ENCODE data around the gene PNMA6F.
"Not testable (repeated sequence)": the region's sequence is repeated elsewhere in the genome, so short reads cannot be mapped to it uniquely, and the experiment has no call there.

DNA sequence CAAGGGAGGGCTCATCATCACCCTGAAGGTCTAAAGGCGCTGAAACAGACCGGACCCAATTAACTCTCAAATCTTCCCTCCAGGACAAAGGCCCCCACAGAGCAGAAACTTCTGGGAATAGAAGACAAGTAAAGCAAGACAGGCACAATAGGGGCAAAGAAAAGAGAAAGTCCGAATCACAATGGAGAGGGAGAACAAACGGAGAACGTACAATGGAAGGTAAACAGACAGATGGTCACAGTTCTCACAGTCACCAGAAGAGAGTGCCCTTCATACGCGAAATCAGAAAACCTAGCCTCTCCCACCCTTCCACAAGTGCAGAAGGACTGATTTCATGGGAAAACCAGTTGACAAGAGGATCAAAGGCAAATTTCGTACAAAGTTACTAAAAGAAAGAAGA, 35.9 kb downstream of the PNMA6F start:
- TF ChIP-seq, protein P1, sequence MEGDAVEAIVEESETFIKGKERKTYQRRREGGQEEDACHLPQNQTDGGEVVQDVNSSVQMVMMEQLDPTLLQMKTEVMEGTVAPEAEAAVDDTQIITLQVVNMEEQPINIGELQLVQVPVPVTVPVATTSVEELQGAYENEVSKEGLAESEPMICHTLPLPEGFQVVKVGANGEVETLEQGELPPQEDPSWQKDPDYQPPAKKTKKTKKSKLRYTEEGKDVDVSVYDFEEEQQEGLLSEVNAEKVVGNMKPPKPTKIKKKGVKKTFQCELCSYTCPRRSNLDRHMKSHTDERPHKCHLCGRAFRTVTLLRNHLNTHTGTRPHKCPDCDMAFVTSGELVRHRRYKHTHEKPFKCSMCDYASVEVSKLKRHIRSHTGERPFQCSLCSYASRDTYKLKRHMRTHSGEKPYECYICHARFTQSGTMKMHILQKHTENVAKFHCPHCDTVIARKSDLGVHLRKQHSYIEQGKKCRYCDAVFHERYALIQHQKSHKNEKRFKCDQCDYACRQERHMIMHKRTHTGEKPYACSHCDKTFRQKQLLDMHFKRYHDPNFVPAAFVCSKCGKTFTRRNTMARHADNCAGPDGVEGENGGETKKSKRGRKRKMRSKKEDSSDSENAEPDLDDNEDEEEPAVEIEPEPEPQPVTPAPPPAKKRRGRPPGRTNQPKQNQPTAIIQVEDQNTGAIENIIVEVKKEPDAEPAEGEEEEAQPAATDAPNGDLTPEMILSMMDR (IDR thresholded peaks at IDR 0.05): not testable (repeated sequence)
- not testable (repeated sequence) for TF ChIP-seq POLR2AphosphoS5, POLR2A (IDR thresholded peaks at IDR 0.05)
